Effector memory CD4-positive, alpha-beta T cell (primary cell): ENCODE results near the gene PLXNA4.

ENCODE experiments used
- DNase-seq, 3 donors: peaks; one replicate each; pipeline ENCODE4 v3.0.0-alpha.2; 2020
- H3K27ac ChIP-seq: 2 replicates; pipeline ENCODE4 v1.7.0; 2013; ENCODE audit warnings: mild to moderate bottlenecking, low read length, moderate library complexity; ENCODE audit not compliant: insufficient read depth, poor library complexity, severe bottlenecking
- H3K27me3 ChIP-seq: replicated peaks from 2 replicates; pipeline ENCODE4 v1.7.0; 2013; ENCODE audit warnings: mild to moderate bottlenecking, low read length; ENCODE audit not compliant: insufficient read depth, control insufficient read depth, poor library complexity, severe bottlenecking
- H3K36me3 ChIP-seq: 2 replicates; pipeline ENCODE4 v1.7.0; 2013; ENCODE audit warnings: mild to moderate bottlenecking, low read length, moderate library complexity; ENCODE audit not compliant: control insufficient read depth, insufficient read depth
- H3K4me1 ChIP-seq: 2 replicates; pipeline ENCODE4 v1.7.0; 2013; ENCODE audit warnings: low read length, mild to moderate bottlenecking; ENCODE audit not compliant: control insufficient read depth, insufficient read depth, poor library complexity, severe bottlenecking
- H3K4me3 ChIP-seq: 2 replicates; pipeline ENCODE4 v1.7.0; 2013; ENCODE audit warnings: low read length, low read depth, mild to moderate bottlenecking; ENCODE audit not compliant: insufficient read depth, poor library complexity, severe bottlenecking
- H3K9me3 ChIP-seq: 2 replicates; pipeline ENCODE4 v1.7.0; 2013; ENCODE audit warnings: mild to moderate bottlenecking, low read length, moderate library complexity; ENCODE audit not compliant: control insufficient read depth

The PLXNA4 gene

DNA sequence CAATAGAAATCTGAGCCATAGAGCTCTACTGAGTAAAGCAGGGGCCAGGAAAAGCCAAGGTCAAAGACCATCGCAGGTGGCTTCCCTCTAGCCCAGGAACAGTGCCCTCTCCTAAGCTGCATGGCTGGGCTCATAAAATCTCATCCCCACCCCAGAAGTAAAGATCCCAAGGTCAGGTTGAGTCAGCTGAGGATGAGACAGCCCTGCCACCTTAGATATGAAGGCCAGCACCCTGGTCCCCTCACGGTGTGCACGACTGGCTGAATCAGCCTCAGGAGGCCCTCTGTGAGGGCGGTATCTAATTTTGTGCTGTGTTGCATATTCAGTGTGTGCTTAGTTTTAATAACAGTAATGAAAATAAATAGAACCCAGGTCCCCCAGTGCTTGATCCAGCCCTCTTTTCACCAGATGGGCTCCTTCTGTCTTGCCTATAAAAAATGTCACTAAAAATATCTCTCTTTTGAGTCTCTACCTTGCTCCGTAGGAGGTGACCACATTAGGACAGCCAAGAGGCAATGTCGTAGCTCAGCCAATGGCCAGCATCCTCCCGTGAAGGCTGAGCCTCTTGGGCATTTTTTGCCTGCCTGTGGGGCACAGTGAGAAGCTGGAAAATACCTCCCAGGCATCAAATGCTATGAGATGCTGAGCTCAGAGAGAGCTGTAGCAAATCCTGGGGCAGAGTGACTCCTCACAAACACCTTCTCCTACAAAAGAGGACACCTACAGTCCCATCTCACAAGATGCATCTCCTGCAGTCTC is 424.0 kb downstream of the PLXNA4 start:
- Histone ChIP-seq H3K27me3 (no peaks in the 10 kb centered on the region), H3K27ac (no peak overlapping the region), H3K4me3 (no peak overlapping the region), H3K9me3 (no peaks in the 10 kb centered on the region), H3K4me1 (no peaks in the 10 kb centered on the region), H3K36me3 (no peaks in the 10 kb centered on the region)
- DNase-seq, result no peak

DNA sequence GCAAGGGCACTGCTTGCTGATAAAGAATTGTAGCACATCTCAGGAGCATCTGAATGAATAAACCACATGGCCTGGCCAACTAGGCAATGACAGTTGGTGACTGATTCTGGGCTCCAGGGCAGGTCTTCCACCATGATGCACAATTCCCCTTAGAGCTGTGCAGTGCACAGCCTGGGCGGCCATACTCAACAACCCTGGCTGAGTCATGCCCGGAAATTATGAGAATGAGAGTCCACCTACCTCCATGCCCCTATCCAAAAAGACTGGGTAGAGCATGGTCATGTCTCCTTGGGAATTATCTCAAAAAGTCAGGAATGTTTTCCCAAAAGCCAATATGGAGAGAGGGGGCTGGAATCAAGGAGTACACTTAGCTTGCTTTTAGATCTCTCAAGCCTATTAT is 425.6 kb downstream of the PLXNA4 start:
- Histone ChIP-seq H3K36me3 (no peaks in the 10 kb centered on the region), H3K27ac (no peak overlapping the region), H3K4me1 (no peaks in the 10 kb centered on the region), H3K27me3 (no peaks in the 10 kb centered on the region), H3K9me3 (no peaks in the 10 kb centered on the region), H3K4me3 (no peak overlapping the region)
- no peak for DNase-seq

DNA sequence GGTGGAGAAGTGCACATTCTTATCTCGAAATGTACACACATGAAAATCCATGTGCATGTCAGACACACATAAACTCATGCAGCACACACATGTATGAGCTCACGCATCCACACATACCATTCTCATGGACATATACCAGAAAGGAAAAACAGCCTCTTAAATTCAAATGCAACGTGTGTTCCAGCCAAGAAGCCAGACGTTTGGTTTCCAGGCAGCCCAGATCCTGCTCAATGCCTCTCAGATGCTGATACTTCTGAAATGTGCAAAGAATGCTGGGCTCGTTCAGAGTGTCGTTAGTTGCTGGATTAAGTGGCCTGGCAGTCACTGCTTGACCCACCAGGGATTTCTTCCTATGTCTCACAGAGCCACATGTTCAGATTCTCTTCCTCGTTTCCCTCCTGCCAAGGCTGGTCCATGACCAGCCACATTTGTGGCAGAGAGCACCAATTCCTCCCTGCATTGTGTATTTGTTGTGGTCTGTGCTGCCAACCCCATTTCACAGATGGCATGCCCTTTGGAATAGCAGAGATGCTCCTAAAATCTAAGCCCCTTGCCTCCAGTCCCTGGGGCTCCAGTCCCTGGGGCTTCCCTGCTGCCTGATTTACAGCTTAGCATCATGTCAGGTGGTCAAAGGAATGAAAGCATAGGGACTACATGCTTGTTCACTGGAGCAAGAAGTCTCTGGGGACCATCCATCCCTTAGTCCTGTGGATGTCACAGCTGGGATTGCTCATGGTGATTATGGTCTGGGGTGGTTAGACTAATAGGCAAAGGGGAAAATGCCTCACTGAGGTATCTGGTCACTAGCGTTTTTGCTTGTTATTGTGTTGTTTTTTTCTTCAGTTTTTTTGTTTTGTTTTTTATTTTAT is 426.6 kb downstream of the PLXNA4 start:
- H3K4me3 ChIP-seq, result no peak overlapping the region
- H3K27ac ChIP-seq, result no peak overlapping the region
- no peaks in the 10 kb centered on the region for H3K36me3 ChIP-seq
- H3K9me3 ChIP-seq, result no peaks in the 10 kb centered on the region
- H3K27me3 ChIP-seq, result no peaks in the 10 kb centered on the region
- no peaks in the 10 kb centered on the region for H3K4me1 ChIP-seq
- DNase-seq, result no peak

DNA sequence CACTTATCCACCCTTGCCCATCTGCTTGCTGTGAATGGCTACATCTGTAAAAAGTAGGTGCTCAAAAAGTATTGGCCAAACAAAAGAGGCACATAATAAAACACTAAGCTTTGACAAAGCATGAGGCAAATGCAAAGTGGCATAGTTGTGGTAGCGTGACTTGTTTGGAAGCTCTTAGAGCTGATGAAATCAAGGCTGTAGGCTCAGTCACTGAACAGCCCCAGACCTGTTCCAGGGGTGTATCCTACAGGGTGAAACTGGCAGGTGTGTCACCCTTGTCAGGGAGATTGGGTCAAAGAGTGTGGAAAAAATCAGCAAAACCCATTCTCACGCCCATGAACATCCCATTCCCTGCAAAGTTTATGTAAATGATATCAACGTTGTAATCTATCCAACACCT is 427.4 kb downstream of the PLXNA4 start:
- H3K27ac ChIP-seq, result no peak overlapping the region
- H3K9me3 ChIP-seq, result no peaks in the 10 kb centered on the region
- H3K36me3 ChIP-seq, result no peaks in the 10 kb centered on the region
- no peak overlapping the region for H3K4me3 ChIP-seq
- no peaks in the 10 kb centered on the region for H3K4me1 ChIP-seq
- no peak for DNase-seq
- no peaks in the 10 kb centered on the region for H3K27me3 ChIP-seq

DNA sequence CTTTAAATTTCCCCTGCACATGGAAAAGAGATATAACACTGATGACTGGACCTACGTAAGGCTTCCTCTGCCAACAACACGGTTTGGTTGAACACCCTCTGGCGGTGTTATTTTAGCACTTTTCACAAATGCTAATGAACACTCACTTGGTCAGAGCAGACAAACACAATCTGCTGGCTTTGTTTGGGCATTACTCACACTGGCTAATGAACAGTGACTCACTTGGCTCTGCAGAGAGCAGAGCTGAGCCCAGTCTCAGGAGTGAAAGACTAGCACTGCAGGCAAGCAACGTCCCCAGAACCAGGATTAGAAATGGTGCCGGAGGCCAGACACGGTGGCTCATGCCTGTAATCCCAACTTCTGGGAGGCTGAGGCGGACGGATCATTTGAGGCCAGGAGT is 430.8 kb downstream of the PLXNA4 start:
- no peak overlapping the region for H3K4me3 ChIP-seq
- no peak overlapping the region for H3K27ac ChIP-seq
- no peaks in the 10 kb centered on the region for H3K27me3 ChIP-seq
- DNase-seq, result no peak
- no peaks in the 10 kb centered on the region for H3K9me3 ChIP-seq
- no peaks in the 10 kb centered on the region for H3K36me3 ChIP-seq
- H3K4me1 ChIP-seq, result no peaks in the 10 kb centered on the region

DNA sequence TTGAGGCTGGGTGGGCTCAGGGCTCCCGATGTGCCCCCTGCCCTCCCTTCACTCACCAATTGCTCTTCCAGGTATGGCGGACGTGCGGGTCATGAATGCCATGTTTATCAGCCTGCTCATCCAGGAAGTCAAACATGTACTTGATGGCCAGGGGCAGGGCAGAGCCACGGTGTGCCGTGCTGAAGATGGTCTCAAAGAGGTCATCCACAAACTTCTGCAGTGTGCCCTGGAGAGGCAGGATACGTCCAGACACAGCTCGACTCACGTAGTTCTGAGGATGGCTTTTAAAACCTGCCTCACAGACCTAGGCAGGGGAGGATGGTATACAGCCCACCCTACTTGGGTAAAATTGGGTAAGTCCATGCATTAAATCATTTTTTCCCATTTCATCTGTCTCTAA is 431.2 kb downstream of the PLXNA4 start:
- no peak for DNase-seq
- no peaks in the 10 kb centered on the region for H3K36me3 ChIP-seq
- no peaks in the 10 kb centered on the region for H3K4me1 ChIP-seq
- no peak overlapping the region for H3K4me3 ChIP-seq
- H3K27me3 ChIP-seq, result no peaks in the 10 kb centered on the region
- H3K27ac ChIP-seq, result no peak overlapping the region
- no peaks in the 10 kb centered on the region for H3K9me3 ChIP-seq

DNA sequence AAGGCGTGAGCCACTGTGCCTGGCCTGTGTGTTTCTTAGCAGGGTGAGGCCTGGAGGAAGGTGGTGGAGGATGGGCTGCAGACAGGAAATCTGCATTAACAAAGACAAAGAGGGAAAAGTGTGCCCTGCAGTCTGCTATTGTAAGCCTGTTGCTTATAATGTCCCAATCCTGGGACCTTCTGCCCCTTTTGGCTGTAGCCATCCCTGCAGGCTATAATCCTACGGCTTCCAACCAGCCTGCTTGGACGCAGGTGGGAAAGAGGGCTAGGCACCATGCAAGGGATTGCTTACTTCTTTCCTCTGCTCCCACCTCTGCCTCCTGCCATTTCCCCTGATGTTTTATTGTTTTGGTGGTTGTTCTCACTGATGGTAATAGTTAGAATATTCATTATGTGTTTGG is 434.3 kb downstream of the PLXNA4 start:
- Histone ChIP-seq H3K36me3 (no peaks in the 10 kb centered on the region), H3K4me3 (no peak overlapping the region), H3K9me3 (no peaks in the 10 kb centered on the region), H3K27ac (no peak overlapping the region), H3K4me1 (no peaks in the 10 kb centered on the region), H3K27me3 (peaks cover 2% of the 10 kb centered on the region)
- no peak for DNase-seq

DNA sequence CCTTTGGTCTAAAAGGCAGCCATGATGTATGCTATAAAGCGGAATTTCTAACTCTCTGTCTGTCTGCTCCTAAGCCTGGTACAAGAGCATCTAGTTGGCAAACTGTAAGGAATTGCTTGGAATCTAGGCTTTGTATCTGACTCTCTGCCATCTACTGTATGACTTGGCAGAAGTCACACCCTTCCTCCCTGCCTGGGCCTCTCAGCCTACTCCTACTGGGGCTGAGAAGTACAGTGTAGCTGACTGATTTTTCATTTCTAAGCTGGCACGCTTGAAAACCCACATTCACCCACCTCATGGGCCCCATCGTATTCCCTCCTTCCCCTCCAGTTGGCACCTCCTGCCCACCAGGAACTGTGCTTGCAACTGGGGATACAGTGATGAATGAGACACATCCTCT is 435.2 kb downstream of the PLXNA4 start:
- Histone ChIP-seq H3K27ac (no peak overlapping the region), H3K9me3 (no peaks in the 10 kb centered on the region), H3K27me3 (peaks cover 2% of the 10 kb centered on the region), H3K36me3 (no peaks in the 10 kb centered on the region), H3K4me3 (no peak overlapping the region), H3K4me1 (no peaks in the 10 kb centered on the region)
- no peak for DNase-seq

DNA sequence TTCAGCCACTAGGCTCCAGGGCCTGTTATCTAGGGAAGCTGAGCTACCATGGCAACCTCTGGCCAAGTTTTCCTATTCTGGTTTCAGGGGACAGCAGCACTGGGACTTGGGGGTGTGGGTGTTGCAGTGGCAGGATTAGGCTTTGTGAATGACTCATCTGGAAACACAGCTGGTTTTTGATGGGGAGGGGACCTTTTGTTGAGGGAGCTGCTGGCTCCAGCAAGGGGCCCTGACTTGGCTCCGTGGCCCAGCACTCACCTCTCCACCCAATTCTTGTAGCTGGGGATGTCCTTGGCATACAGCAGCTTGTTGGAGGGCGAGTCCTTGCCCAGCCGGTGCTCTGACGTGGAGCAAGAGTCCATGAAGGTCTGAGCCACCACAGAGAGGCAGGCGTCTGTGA is 435.9 kb downstream of the PLXNA4 start:
- Histone ChIP-seq H3K4me3 (no peak overlapping the region), H3K27ac (no peak overlapping the region), H3K27me3 (peaks cover 2% of the 10 kb centered on the region), H3K36me3 (no peaks in the 10 kb centered on the region), H3K4me1 (no peaks in the 10 kb centered on the region), H3K9me3 (no peaks in the 10 kb centered on the region)
- DNase-seq, result no peak

DNA sequence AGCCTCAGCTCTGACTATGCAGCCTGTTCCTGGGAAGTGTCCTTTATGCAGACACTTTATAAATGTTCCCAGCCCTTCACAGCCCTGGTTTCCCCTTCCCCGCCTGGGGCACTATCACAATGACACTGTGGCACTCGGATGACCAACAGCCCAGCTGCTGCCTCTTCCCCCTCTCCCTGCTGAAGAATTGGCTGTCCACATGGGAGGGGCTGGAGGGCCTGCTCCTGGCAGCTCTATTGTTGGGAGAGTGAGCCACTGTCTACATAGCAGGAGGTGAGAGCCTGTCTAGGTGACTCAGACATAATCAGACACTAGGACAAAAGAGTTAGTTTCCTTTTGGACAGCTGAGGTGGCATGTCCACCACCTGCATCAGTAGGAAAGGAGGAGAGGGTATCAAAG is 437.5 kb downstream of the PLXNA4 start:
- H3K27me3 ChIP-seq, result peaks cover 2% of the 10 kb centered on the region
- no peak overlapping the region for H3K27ac ChIP-seq
- no peak overlapping the region for H3K4me3 ChIP-seq
- no peaks in the 10 kb centered on the region for H3K9me3 ChIP-seq
- H3K4me1 ChIP-seq, result no peaks in the 10 kb centered on the region
- no peaks in the 10 kb centered on the region for H3K36me3 ChIP-seq
- DNase-seq, result no peak
